H54 (cell line): ENCODE data around the gene WEE1.

Experiments used
- DNase-seq: peaks from one replicate; pipeline ENCODE4 v3.0.0; 2011; ENCODE audit warnings: low spot score, mixed read lengths; ENCODE audit not compliant: insufficient read length
- FAIRE-seq: peaks from 3 replicates; lab custom pipeline; 2011; peaks lifted over from hg19 to GRCh38; lab: Jason Lieb, UNC
- POLR2A ChIP-seq: IDR thresholded peaks from 2 replicates; pipeline ENCODE4 v1.6.1; 2011; ENCODE audit warnings: low read depth, mild to moderate bottlenecking, low read length

Gene WEE1

DNA sequence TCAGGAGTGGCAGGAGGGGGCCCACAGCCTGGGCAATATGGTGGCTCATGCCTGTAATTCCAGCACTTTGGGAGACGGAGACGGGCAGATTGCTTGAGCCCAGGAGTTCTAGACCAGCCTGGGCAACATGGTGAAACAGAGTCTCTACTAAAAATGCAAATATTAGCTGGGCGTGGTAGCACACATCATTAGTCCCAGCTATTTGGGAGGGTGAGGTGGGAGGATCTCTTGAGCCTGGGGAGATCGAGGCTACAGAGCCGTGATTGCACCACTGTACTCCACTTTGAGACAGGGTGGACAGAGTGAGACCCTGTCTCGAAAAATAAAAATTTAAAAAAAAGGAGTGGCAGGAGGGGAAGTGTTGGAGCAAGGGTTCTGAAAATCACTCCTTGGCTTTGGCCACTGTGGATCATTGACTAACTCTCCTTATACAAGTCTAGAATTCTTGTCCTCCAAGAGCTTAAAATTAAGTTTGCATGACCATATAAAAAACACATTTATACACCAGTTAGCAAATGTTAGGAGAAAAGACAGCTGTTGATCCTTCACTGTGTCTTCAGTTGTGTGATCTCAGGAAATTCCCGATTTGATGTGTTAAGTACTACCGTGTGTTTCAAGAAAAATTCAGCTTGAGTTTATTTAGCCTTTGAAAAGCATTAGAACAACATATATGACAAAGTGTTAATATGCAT is 2.3 kb upstream of the WEE1 start:
- TF ChIP-seq POLR2A: no peak
- FAIRE-seq: no peak
- DNase-seq: no peak

DNA sequence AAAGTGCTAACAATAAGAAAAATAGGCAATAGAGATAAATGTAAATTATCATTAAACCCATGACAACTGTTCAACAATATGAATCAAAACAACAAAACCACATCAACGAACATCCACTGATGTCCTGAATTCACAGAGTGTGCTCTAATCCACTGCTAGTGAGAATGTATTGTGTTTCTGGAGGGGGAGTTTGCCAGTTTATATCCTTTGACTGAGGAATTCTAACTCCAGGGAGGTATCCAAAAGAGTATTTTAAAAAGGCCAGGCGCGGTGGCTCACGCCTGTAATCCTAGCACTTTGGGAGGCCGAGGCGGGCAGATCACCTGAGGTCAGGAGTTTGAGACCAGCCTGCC is 1.7 kb upstream of the WEE1 start:
- no peak for TF ChIP-seq POLR2A
- DNase-seq (no peak), FAIRE-seq (no peak)

DNA sequence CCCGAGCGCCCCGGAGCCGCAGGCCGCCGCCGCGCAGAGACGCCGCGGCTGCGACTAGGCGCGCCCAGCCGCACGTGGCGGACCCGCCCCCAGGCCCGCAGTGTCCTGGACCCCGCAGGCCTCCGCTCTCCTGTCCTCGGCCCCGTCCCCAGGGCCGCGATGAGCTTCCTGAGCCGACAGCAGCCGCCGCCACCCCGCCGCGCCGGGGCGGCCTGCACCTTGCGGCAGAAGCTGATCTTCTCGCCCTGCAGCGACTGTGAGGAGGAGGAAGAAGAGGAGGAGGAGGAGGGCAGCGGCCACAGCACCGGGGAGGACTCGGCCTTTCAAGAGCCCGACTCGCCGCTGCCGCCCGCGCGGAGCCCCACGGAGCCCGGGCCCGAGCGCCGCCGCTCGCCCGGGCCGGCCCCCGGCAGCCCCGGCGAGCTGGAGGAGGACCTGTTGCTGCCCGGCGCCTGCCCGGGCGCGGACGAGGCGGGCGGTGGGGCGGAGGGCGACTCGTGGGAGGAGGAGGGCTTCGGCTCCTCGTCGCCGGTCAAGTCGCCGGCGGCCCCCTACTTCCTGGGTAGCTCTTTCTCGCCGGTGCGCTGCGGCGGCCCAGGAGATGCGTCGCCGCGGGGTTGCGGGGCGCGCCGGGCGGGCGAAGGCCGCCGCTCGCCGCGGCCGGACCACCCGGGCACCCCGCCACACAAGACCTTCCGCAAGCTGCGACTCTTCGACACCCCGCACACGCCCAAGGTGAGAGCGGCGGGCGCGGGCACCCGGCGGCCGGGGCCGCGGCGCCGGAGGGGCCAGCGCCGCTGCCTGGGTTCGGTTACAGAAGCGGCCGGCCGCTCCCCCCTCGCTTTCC is 528 bp downstream of the WEE1 start:
- no peak for TF ChIP-seq POLR2A
- DNase-seq (no peak), FAIRE-seq (no peak)

DNA sequence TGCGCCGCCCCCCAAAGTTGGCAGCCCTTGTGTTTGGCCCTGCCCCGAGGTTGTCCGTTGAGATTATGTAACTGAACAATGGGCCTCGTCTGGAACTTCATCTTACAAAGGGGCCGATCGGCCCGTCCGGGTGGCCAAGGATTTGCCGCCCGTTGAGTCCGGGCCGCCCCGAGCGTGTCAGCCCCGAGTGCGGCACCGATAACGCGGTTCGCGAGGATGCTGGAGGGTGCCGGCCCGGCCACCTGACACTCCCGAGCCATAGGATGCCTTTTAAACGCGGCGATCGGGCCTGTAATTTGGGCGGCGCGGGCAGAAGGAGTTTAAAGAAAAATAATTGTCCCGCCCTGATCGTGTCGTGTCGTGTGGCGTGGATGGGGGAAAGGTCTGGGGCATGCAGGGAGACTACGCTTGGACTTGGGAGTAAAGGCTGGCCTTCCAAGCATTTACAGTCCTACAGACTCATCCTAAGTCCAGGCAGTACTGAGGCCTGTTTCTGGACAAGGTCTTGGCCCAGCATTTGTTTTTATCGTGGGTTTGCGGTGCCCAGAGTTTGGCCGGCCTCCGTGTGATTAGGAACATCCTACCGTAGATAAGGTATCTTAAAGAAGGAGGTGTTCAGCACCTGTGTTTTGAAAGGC is 1.3 kb downstream of the WEE1 start:
- DNase-seq (no peak), FAIRE-seq (no peak)
- no peak for TF ChIP-seq POLR2A

DNA sequence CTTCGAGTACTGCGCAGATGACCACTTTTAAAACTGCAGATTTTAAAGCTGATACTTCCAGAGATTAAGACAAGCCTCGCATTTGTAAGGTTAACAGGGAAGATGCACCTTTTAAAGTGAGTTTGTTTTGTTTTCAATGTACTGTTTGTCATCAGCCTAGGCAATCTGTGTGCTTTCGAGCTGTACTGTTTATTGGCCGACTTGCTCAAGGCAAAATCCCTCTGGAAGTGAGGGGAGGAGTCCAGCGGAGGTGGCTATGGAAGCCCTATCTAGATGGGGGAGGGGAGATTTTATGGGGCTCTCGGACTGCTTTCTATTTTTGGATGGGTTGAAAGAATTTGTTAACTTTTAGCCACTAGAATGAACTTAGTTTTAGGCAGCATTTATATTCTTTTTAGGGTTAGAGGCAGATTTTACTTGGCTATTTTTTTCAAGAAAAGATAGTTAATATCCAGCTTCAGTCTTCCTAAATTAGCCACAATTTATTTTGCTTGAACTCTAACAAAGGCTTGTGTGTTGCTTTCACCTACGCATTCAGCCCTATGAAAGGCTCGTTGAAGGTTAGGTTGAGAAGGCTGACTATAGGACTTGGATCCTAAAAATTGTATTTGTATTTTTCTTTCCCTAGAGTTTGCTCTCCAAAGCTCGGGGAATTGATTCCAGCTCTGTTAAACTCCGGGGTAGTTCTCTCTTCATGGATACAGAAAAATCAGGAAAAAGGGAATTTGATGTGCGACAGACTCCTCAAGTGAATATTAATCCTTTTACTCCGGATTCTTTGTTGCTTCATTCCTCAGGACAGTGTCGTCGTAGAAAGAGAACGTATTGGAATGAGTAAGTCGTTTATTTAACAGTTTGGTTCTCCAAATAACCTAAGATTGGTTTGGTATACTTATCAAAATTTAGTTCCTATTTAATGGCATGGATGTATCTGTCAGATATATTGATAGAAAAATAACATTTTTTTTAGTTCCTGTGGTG is 2.1 kb downstream of the WEE1 start:
- no peak; the same call in 1 of the 2 replicates for TF ChIP-seq POLR2A
- DNase-seq: peak; percentile 71
- FAIRE-seq: peak; percentile 95

DNA sequence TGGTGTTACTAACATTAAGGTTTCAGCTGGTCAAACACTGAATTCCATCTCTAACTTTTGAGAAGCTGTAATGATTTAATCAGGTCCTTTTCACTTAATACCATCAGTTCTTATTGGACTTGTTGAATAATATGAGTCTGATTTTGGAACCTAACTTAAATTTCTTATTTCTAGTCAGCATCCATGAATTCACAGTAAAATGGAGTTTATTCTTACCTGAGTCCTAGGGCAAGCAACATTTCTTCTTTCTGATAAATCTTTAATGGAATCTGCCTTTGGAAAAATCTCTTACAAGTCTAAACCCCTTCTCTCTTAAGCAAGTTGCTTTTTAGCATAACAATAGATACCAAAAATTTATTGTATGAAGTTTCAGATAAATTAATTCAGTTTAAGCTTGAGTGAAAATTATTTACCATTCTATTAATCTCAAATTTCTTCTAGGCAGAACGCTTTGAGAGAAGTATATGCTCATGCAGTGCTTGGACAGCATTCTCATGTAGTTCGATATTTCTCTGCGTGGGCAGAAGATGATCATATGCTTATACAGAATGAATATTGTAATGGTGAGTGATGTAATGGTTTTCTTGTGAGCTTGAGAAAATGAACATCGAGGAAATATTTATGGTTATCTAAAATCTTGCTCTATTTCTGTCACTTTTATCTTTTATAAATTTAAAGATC is 3.4 kb downstream of the WEE1 start:
- TF ChIP-seq POLR2A: no peak
- FAIRE-seq (no peak), DNase-seq (no peak)

DNA sequence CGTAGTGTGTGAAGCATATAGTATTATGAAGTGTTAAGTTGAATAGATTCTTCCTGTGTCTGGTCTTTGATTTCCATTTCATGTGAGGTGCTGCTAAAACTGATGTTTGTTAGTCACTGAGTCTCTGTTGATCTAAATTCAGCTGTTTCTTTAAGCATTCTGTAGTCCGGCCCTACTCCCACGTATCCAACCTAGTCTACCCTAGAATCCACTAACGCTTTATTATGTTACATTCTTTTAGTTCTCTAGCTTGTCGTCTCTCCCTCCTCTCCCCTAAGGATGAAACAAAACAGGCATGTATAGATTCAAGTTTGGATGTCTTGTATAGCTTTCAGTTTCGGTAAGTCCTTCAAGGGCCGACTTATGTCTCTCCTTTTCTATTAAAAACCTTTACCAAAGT is 4.1 kb downstream of the WEE1 start:
- DNase-seq (no peak), FAIRE-seq (peak; percentile 55)
- TF ChIP-seq POLR2A: no peak

DNA sequence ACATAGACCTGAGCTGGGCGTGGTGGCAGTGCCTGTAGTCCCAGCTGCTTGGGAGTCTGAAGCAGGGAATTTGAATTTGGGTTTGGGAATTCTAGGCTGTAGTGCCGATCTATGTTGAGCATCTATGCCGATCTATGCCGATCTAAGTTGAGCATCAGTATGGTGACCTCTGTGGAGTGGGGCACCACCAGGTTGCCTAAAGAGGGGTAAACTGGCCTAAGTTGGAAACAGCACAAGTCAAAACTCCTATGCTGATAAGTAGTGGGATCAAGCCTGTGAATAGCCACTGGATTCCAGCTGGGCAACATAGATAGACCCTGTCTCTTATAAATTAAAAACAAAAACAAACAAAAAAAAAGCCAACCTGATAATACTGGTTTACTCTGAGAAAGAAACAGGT is 7.4 kb downstream of the WEE1 start:
- TF ChIP-seq POLR2A: no peak
- FAIRE-seq: no peak

DNA sequence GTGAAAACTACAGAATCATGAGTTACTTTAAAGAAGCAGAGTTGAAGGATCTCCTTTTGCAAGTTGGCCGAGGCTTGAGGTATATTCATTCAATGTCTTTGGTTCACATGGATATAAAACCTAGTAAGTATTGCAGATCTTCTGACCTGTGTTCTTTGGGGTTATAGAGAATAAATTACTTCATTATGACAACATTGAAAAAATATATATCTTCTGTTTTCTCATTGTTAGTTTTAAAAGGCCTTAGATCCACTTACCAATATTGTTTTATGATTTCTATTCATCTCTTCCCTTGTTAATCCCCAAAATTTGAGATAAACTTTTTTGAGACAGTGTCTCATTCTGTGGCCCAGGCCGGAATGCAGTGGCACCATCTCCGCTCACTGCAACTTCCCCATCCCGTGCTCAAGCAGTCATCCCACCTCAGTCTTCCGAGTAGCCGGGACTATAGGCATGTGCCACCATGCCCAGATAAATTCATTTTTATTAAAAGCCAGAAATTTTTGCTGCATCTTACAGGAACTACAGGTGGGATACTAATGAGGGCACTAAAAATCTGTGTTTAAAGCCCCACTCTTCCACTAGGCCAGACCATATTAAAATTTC is 8.2 kb downstream of the WEE1 start:
- FAIRE-seq: peak; percentile 43
- TF ChIP-seq POLR2A: no peak
- DNase-seq: no peak

More for the DNA sequence above, 7.4 kb downstream of the WEE1 start:
- no peak for DNase-seq

DNA sequence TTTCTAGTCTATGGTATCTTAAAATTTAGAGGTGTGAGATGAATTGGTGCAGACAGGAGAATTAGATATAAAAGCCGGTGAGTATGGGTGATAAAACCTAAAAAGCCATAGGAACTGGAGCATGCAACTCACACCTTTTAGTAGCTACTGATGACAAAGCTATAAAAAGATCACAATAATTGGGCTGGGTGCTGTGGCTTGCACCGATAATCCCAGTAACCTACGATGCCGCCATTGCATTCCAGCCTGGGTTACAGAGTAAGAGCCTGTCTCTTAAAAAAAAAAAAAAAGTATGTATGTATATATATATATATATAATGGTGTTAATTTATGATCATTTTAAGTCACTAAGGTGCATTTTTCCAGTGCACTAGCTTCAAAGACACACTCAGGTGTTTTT is 17.2 kb downstream of the WEE1 start:
- no peak for DNase-seq
- no peak for TF ChIP-seq POLR2A
- FAIRE-seq: no peak

DNA sequence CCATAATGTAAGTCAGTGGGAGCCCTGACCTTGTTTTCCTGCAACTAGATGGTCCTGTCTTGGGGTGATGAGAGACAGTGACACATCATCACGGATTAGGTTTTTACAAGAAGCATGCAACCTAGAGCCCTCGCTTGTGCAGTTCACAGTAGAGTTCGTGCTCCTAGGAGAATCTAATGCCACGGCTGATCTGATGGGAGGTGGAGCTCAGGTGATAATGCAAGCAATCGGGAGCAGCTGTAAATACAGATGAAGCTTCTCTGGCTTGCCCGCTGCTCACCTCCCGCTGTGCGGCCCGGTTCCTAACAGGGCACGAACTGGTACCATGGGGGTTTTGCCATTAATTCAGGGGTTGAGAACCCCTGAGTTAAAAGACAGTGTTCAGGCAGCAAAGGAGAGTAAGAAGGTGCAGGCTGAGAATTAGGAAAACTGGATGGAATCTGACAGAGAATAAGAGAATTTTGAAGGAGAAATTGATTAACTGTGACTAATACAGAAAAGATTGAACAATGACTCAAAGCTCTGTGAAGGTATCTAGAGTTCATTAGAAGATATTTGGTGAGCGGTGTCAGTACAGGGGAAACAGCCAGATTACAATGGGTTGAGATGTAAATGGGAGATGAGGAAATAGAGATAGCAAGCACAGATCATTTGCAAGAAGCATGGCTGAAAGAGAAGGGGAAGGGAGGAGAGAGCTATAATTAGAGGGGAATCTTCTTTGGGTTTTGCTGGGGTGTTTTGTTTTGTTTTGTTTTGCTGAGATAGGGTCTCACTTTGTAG is 21.0 kb downstream of the WEE1 start:
- DNase-seq (no peak), FAIRE-seq (no peak)
- TF ChIP-seq POLR2A: no peak
